22Rv1 (cell line): ENCODE results near the gene UNC13C.

Experiments used
- ZFX ChIP-seq: fragments of 450-650 bp; IDR thresholded peaks from 2 replicates; pipeline ENCODE4 v1.6.1; 2017; ENCODE audit warnings: antibody characterized with exemption, borderline replicate concordance
- TF ChIP-seq, protein P1 (sequence below): fragments of 450-650 bp; IDR thresholded peaks from 2 replicates; pipeline ENCODE4 v1.5.1; 2017; ENCODE audit warnings: mild to moderate bottlenecking

GRCh38 chr15:54026258-54026657 is 48.0 kb downstream of the UNC13C start:
- TF ChIP-seq, protein P1, sequence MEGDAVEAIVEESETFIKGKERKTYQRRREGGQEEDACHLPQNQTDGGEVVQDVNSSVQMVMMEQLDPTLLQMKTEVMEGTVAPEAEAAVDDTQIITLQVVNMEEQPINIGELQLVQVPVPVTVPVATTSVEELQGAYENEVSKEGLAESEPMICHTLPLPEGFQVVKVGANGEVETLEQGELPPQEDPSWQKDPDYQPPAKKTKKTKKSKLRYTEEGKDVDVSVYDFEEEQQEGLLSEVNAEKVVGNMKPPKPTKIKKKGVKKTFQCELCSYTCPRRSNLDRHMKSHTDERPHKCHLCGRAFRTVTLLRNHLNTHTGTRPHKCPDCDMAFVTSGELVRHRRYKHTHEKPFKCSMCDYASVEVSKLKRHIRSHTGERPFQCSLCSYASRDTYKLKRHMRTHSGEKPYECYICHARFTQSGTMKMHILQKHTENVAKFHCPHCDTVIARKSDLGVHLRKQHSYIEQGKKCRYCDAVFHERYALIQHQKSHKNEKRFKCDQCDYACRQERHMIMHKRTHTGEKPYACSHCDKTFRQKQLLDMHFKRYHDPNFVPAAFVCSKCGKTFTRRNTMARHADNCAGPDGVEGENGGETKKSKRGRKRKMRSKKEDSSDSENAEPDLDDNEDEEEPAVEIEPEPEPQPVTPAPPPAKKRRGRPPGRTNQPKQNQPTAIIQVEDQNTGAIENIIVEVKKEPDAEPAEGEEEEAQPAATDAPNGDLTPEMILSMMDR: no peak
- no peak for TF ChIP-seq ZFX
